GM23248 (cell line): ENCODE data around the gene MFSD6.

ENCODE experiments used
- EZH2 ChIP-seq: fragments of 200-600 bp; sonication (generic); IDR thresholded peaks from 2 replicates; pipeline ENCODE4 v1.6.1; 2018; ENCODE audit warnings: antibody characterized with exemption, mild to moderate bottlenecking; ENCODE audit not compliant: insufficient read depth, poor library complexity, severe bottlenecking
- EZH2phosphoT487 ChIP-seq: fragments of 200-600 bp; sonication (generic); IDR thresholded peaks from 2 replicates; pipeline ENCODE4 v1.6.1; 2018; ENCODE audit warnings: antibody characterized with exemption, moderate library complexity, mild to moderate bottlenecking, low read depth; ENCODE audit not compliant: insufficient read depth

GRCh38 chr2:190454795-190455194 lies 46.6 kb downstream of the MFSD6 start:
- TF ChIP-seq EZH2 (no peak), EZH2phosphoT487 (no peak)
